GM19467 (cell line): ENCODE data around the gene SPEM2.

Source experiments
- ATAC-seq: cut with Tn5 transposase; IDR thresholded peaks from one replicate; pipeline ENCODE4 v1.9.1; 2021; ENCODE audit warnings: mild to moderate bottlenecking, moderate library complexity; ENCODE audit not compliant: unreplicated experiment

The SPEM2 gene

GRCh38 chr17:7425316-7425715 lies at the start of gene SPEM2:
Gene SPEM2, plus strand, starts transcription at chr17:7425616. Its CDS starts 73 bp downstream, at chr17:7425689.
- ATAC-seq, result no peak

- ATAC-seq, result no peak
Observed at GRCh38 chr17:7379134-7379533, 46.3 kb upstream of the SPEM2 start.

- ATAC-seq, result no peak
Observed at GRCh38 chr17:7380321-7380720, 45.1 kb upstream of the SPEM2 start.

GRCh38 chr17:7380855-7381683 lies 44.3 kb upstream of the SPEM2 start, which contains the start of gene TNK1:
Gene TNK1, plus strand, starts transcription at chr17:7381089. Its CDS starts 1,838 bp downstream, at chr17:7382927.
- no peak for ATAC-seq

GRCh38 chr17:7382901-7383300 lies 42.5 kb upstream of the SPEM2 start:
- ATAC-seq, result no peak

- no peak for ATAC-seq
Observed at GRCh38 chr17:7383371-7383741, 42.1 kb upstream of the SPEM2 start.

- peak; percentile 57 for ATAC-seq
Observed at GRCh38 chr17:7383742-7384488, 41.5 kb upstream of the SPEM2 start.

- no peak for ATAC-seq
Observed at GRCh38 chr17:7384489-7385081, 40.8 kb upstream of the SPEM2 start.

GRCh38 chr17:7388856-7389255 lies 36.6 kb upstream of the SPEM2 start:
- no peak for ATAC-seq

- no peak for ATAC-seq
Observed at GRCh38 chr17:7389924-7390910, 35.2 kb upstream of the SPEM2 start.

GRCh38 chr17:7391307-7391706 lies 34.1 kb upstream of the SPEM2 start:
- ATAC-seq, result no peak

- ATAC-seq, result no peak
Observed at GRCh38 chr17:7392696-7393612, 32.5 kb upstream of the SPEM2 start.

- peak; percentile 41 for ATAC-seq
Observed at GRCh38 chr17:7393613-7394451, 31.6 kb upstream of the SPEM2 start.

- peak; percentile 53 for ATAC-seq
Observed at GRCh38 chr17:7394452-7395191, 30.8 kb upstream of the SPEM2 start, which contains the start of gene PLSCR3. Gene PLSCR3, minus strand, starts transcription at chr17:7394525. Its CDS starts 415 bp downstream, at chr17:7394110.

GRCh38 chr17:7396147-7396546 lies 29.3 kb upstream of the SPEM2 start:
- no peak for ATAC-seq

- ATAC-seq, result no peak
Observed at GRCh38 chr17:7398612-7399011, 26.8 kb upstream of the SPEM2 start.

- no peak for ATAC-seq
Observed at GRCh38 chr17:7403043-7403726, 22.2 kb upstream of the SPEM2 start.
